Measurements from ENCODE around the gene DMGDH.

Gene DMGDH

GRCh38 chr5:79108086-79108485, 38.6 kb upstream of the DMGDH start:
- H3K27ac ChIP-seq: no peak overlapping the region
- TF ChIP-seq CTCF (IDR thresholded peaks at IDR 0.05) (no peak), ZFX (IDR thresholded peaks at IDR 0.05; ENCODE audit: borderline replicate concordance) (no peak)

GRCh38 chr5:79107020-79107796, 37.7 kb upstream of the DMGDH start:
- H3K27ac ChIP-seq: no peak overlapping the region
- TF ChIP-seq ZFX (IDR thresholded peaks at IDR 0.05; ENCODE audit: borderline replicate concordance): no peak
- TF ChIP-seq CTCF (IDR thresholded peaks at IDR 0.05): no peak

- no peak overlapping the region for H3K27ac ChIP-seq
- TF ChIP-seq ZFX (IDR thresholded peaks at IDR 0.05; ENCODE audit: borderline replicate concordance) (no peak), CTCF (IDR thresholded peaks at IDR 0.05) (no peak)
These were observed 36.4 kb upstream of the DMGDH start for GRCh38 chr5:79105868-79106267.

- TF ChIP-seq ZFX (IDR thresholded peaks at IDR 0.05; ENCODE audit: borderline replicate concordance): no peak
- TF ChIP-seq CTCF (IDR thresholded peaks at IDR 0.05): no peak
- H3K27ac ChIP-seq: no peak overlapping the region
These were observed 24.3 kb upstream of the DMGDH start for GRCh38 chr5:79093762-79094161.

GRCh38 chr5:79091064-79091463, 21.6 kb upstream of the DMGDH start:
- TF ChIP-seq ZFX (IDR thresholded peaks at IDR 0.05; ENCODE audit: borderline replicate concordance) (no peak), CTCF (IDR thresholded peaks at IDR 0.05) (no peak)

GRCh38 chr5:79088507-79088906, 19.0 kb upstream of the DMGDH start:
- no peak overlapping the region for H3K27ac ChIP-seq
- TF ChIP-seq CTCF (IDR thresholded peaks at IDR 0.05) (no peak), ZFX (IDR thresholded peaks at IDR 0.05; ENCODE audit: borderline replicate concordance) (no peak)

More at GRCh38 chr5:79091064-79091463, 21.6 kb upstream of the DMGDH start:
- no peak overlapping the region for H3K27ac ChIP-seq

- H3K27ac ChIP-seq: no peak overlapping the region
- TF ChIP-seq CTCF (IDR thresholded peaks at IDR 0.05) (no peak), ZFX (IDR thresholded peaks at IDR 0.05; ENCODE audit: borderline replicate concordance) (no peak)
These were observed 16.6 kb upstream of the DMGDH start for GRCh38 chr5:79086116-79086515.
